NB4 (cell line): ENCODE data around the gene SLC25A53.

Experiments
- DNase-seq: peaks from one replicate; pipeline ENCODE4 v3.0.0; 2010; ENCODE audit warnings: low read depth
- H3K4me3 ChIP-seq: one replicate; pipeline ENCODE4 v1.5.1; 2011; ENCODE audit warnings: mild to moderate bottlenecking, low read depth, low read length, moderate library complexity
- CTCF ChIP-seq: IDR thresholded peaks from one replicate; pipeline ENCODE4 v1.5.1; 2012; ENCODE audit warnings: low read depth, low read length
- MAX ChIP-seq: IDR thresholded peaks from 2 replicates; pipeline ENCODE4 v1.6.1; 2011; ENCODE audit warnings: low read depth, low read length
- MYC ChIP-seq: IDR thresholded peaks from 2 replicates; pipeline ENCODE4 v1.6.1; 2011; ENCODE audit warnings: low read depth, low read length
- POLR2A ChIP-seq: IDR thresholded peaks from 2 replicates; pipeline ENCODE4 v1.6.1; 2011; ENCODE audit warnings: mild to moderate bottlenecking; ENCODE audit not compliant: insufficient read length; ENCODE audit errors: extremely low read depth

Gene SLC25A53

GRCh38 chrX:104137496-104137895 lies 19.3 kb downstream of the SLC25A53 start:
- no peak for TF ChIP-seq CTCF
- no peak for TF ChIP-seq MYC
- TF ChIP-seq MAX = no peak
- TF ChIP-seq POLR2A = no peak
- DNase-seq = peak; percentile 23
- H3K4me3 ChIP-seq = no peak overlapping the region

DNA sequence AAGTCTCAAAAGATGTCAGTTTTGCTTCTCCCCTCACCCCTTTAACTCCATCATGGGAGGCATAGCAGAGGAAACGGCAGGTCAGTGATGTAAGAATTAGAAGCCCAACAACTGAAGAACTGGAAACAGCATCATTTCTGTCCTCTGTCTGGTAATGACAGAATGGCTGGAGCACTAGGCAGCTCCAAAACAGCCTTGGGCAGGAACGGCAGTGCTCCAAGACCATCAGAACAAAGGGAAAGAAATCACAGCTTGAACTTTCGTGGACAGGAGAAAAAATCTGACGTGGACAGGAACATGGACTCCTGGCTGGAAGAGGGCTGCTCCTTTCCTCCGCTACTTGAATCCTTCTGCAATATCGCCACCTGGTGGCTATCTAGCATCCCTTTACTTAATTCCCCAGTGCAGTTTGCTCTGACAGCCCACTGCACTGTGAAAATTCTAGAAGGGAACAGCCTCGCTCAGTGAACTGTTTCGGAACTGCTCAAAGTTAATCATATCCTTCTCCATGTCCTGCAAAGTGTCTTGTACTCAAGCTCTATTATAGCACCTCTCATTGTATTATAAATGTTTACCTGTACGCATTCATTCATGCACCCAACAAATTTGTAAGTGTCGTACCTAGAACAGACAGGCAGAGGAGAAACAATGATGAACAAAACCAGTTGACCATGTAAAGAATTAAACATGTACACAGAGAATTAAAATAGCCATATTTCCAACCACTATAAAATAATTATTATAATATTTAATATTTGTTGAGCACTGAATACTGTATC lies 20.4 kb downstream of the SLC25A53 start:
- DNase-seq = peak; percentile 76
- peak; percentile 58 for TF ChIP-seq CTCF
- TF ChIP-seq POLR2A = no peak
- H3K4me3 ChIP-seq = no peak overlapping the region

GRCh38 chrX:104135677-104136076 lies 21.1 kb downstream of the SLC25A53 start:
- DNase-seq = no peak

DNA sequence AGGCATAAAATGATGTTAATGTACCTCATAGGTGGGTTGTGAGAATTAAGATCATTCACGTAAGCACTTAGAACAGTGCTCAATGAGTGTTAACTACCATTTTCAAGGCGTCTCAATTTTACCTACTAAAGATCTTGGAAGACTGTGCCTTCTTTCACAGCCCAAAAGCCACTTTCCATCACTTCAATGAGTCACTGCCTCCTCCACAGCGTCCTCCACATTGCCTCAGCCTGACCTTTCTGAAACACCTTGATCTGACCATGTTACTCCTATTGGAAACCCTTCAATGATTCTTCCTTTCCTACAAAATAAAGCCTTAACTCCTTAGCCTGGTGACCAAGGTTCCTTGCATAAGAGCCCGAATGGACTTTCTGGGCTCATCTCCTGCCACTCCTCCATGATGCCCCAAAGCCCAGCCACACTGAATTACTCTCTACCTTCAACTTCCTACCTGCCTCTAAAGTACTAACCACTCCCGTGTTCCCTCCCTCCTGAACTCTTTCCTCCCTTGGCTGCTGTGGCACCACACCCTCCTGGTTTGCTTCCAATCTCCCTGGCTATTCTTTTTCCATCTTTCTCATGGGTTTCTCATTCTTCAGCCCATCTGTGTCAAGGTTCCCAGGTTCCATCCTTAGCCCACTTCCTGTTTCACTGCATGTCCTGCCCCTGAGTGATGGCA lies 22.1 kb downstream of the SLC25A53 start:
- no peak for DNase-seq
- H3K4me3 ChIP-seq = no peak overlapping the region
- TF ChIP-seq POLR2A = no peak
- no peak for TF ChIP-seq CTCF
- no peak for TF ChIP-seq MAX
- no peak for TF ChIP-seq MYC

More at GRCh38 chrX:104135677-104136076, 21.1 kb downstream of the SLC25A53 start:
- no peak overlapping the region for H3K4me3 ChIP-seq
- TF ChIP-seq POLR2A = no peak
- no peak for TF ChIP-seq MYC
- no peak for TF ChIP-seq CTCF
- no peak for TF ChIP-seq MAX

GRCh38 chrX:104130808-104131207 lies 26.0 kb downstream of the SLC25A53 start:
- no peak for DNase-seq
- TF ChIP-seq MAX = no peak
- no peak for TF ChIP-seq CTCF
- no peak for TF ChIP-seq POLR2A
- H3K4me3 ChIP-seq = no peak overlapping the region
